Pons (tissue), 1 donor: ENCODE data around the gene PAM16.
A peak's percentile ranks its signal among the peaks of the same experiment; 100 is the strongest.

Experiments
- DNase-seq: peaks from one replicate; pipeline ENCODE4 v3.0.0-alpha.2; 2016; ENCODE audit warnings: low spot score

The PAM16 gene

GRCh38 chr16:4371357-4372000 lies 20.4 kb upstream of the PAM16 start, which contains the start of gene VASN:
TSS of gene VASN (plus strand) at chr16:4371848. CDS start at chr16:4380878, 9,030 bp downstream.
- DNase-seq: peak; percentile 49

GRCh38 chr16:4370570-4371356 lies 19.6 kb upstream of the PAM16 start:
- DNase-seq: no peak

- DNase-seq: no peak
These were observed 19.0 kb upstream of the PAM16 start for GRCh38 chr16:4370151-4370550.

- DNase-seq: no peak
These were observed 18.0 kb upstream of the PAM16 start for GRCh38 chr16:4369007-4369733.

- no peak for DNase-seq
These were observed 16.3 kb upstream of the PAM16 start for GRCh38 chr16:4367393-4367856.

GRCh38 chr16:4366016-4366415 lies 14.9 kb upstream of the PAM16 start:
- DNase-seq: no peak

- no peak for DNase-seq
These were observed 14.5 kb upstream of the PAM16 start for GRCh38 chr16:4365615-4366014.

GRCh38 chr16:4365014-4365406 lies 13.9 kb upstream of the PAM16 start:
- DNase-seq: no peak

- no peak for DNase-seq
These were observed 13.3 kb upstream of the PAM16 start for GRCh38 chr16:4364196-4365013.

GRCh38 chr16:4362476-4363135 lies 11.5 kb upstream of the PAM16 start:
- DNase-seq: no peak

- no peak for DNase-seq
These were observed 10.8 kb upstream of the PAM16 start for GRCh38 chr16:4361944-4362311.

- DNase-seq: no peak
These were observed 10.2 kb upstream of the PAM16 start for GRCh38 chr16:4361033-4361943.

- DNase-seq: no peak
These were observed 9.5 kb upstream of the PAM16 start for GRCh38 chr16:4360538-4361021.

- DNase-seq: no peak
These were observed 8.8 kb upstream of the PAM16 start for GRCh38 chr16:4359914-4360313.

- no peak for DNase-seq
These were observed 7.9 kb upstream of the PAM16 start for GRCh38 chr16:4358831-4359561.

GRCh38 chr16:4358236-4358635 lies 7.1 kb upstream of the PAM16 start:
- no peak for DNase-seq

- DNase-seq: no peak
These were observed 5.7 kb upstream of the PAM16 start for GRCh38 chr16:4356820-4357219.

- DNase-seq: no peak
These were observed 3.6 kb upstream of the PAM16 start for GRCh38 chr16:4354512-4355409.
